ENCODE results near the gene TAF11L2. TPM values are rescaled to one million over a fixed set of nuclear protein-coding genes. Genes with fewer than 3 reads are reported as not detected.

Gene TAF11L2
- polyA plus RNA-seq, 1 of the 3 experiments (the other 2 are of a cell fraction), result not detected

DNA sequence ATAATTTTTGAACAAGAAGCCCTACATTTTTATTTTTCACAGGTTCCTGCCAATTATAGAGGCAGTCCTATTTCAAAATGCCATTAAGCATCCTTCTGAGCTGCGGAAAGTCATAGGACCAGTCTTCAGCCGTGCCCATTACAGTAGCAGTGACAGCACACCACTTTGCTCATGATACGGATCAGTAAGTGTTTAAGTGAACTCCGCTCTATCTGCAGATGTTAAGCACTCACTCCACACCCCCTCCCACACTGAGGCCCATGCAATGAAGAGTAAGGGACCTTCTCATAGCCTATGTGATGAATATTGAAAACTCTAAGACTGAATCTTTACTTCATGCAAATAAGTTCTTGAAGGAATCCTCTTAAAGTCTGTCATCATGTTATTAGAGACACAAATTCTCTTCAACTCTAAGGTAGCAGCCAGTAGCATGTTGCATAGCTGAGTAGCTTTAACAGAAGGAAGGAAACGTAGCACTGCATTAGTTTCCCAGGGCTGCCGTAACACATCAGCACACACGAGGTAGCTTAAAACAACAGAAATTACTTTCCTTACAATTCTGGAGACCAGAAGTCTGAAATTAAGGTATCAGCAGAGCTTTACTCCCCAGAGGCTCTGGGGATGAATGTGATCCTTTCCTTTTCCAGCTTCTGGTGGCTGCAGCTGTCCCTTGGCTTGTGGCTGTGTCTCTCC is 20.3 kb upstream of the TAF11L2 start (continued):
- no peak for TF ChIP-seq NRF1 (IDR thresholded peaks at IDR 0.05; ENCODE audit: low read depth, low read length)
- TF ChIP-seq ELF1 (IDR thresholded peaks at IDR 0.05), result no peak
- TF ChIP-seq CTCF (IDR thresholded peaks at IDR 0.05), result no peak
- TF ChIP-seq TAF1 (IDR thresholded peaks at IDR 0.05; ENCODE audit: borderline replicate concordance, low read depth, low read length), result no peak
- no peak for TF ChIP-seq GABPA (IDR thresholded peaks at IDR 0.05; ENCODE audit: low read depth)
- TF ChIP-seq, protein P1, sequence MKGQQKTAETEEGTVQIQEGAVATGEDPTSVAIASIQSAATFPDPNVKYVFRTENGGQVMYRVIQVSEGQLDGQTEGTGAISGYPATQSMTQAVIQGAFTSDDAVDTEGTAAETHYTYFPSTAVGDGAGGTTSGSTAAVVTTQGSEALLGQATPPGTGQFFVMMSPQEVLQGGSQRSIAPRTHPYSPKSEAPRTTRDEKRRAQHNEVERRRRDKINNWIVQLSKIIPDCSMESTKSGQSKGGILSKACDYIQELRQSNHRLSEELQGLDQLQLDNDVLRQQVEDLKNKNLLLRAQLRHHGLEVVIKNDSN (IDR thresholded peaks at IDR 0.05; ENCODE audit: borderline replicate concordance, low read depth), result no peak

- Histone ChIP-seq H3K36me3 (replicated peaks in 1 of 2; ENCODE audit: control insufficient read depth in 1 of 2, insufficient read depth in 2 of 2, low read length in 1 of 2) (no peaks in the 10 kb centered on the region), H3K27ac (ENCODE audit: low read depth in 2 of 2, low read length in 1 of 2) (no peak overlapping the region), H3K27me3 (ENCODE audit: insufficient read depth) (no peaks in the 10 kb centered on the region), H4K20me1 (ENCODE audit: insufficient read depth) (no peaks in the 10 kb centered on the region), H3K79me2 (ENCODE audit: insufficient read depth) (no peaks in the 10 kb centered on the region), H3K4me2 (no peak overlapping the region), H3K9ac (no peak overlapping the region), H2AFZ (ENCODE audit: low read depth) (no peak overlapping the region), H3K9me2 (no peaks in the 10 kb centered on the region), H3K4me1 (ENCODE audit: control insufficient read depth in 1 of 2, insufficient read depth in 2 of 2, low read depth in 1 of 2, low read length in 1 of 2) (peaks cover 0 to 5% of the 10 kb centered on the region in 2 experiments; a peak in 2 of 4 replicates), H3K4me3 (ENCODE audit: low read depth in 2 of 2, low read length in 1 of 2) (no peak overlapping the region), H3F3A (replicated peaks; ENCODE audit: insufficient read depth) (no peaks in the 10 kb centered on the region), H3K9me3 (no peaks in the 10 kb centered on the region)
- CTCF ChIA-PET, result interaction anchor here (0.6 to 1.8 kb wide), 2 partner anchors 203 to 265 kb away, joined by 3 to 9 read pairs; no protein-coding TSS in a partner anchor
- TF ChIP-seq EZH2phosphoT487 (IDR thresholded peaks at IDR 0.05; ENCODE audit: borderline replicate concordance, low read depth) (no peak), SIN3A (IDR thresholded peaks at IDR 0.05; ENCODE audit: borderline replicate concordance, low read depth, low read length) (no peak), ELF1 (IDR thresholded peaks at IDR 0.05) (no peak), REST (IDR thresholded peaks at IDR 0.05; ENCODE audit: low read depth, low read length) (no peak), IRF3 (IDR thresholded peaks at IDR 0.05; ENCODE audit: low read depth, low read length) (no peak), TEAD4 (IDR thresholded peaks at IDR 0.05; ENCODE audit: borderline replicate concordance, insufficient read depth) (no peak), NFIC (IDR thresholded peaks at IDR 0.05; ENCODE audit: borderline replicate concordance) (no peak)
- WGBS (ENCODE audit: low lambda C conversion rate), result 65% methylated on average over 4 of the region's 4 CpGs
- POLR2A ChIA-PET, result no interaction called here
- DNase-seq, result no peak
These were observed 16.7 kb upstream of the TAF11L2 start for GRCh38 chr5:17481378-17481777.

Measured in SK-N-SH (cell line).